Breast epithelium (tissue), 4 donors: Measurements from ENCODE around the gene HOXD3. TPM values are rescaled to one million over a fixed set of nuclear protein-coding genes. Genes with fewer than 3 reads are reported as not detected.

Experiments
- DNase-seq, 2 donors: peaks; one replicate each; pipeline ENCODE4 v3.0.0-alpha.2; 2019; ENCODE audit warnings: low spot score in 2 of 2
- H3K27ac ChIP-seq, 2 donors: fragments of 200-600 bp; sonication (generic) in 1 of 2; one replicate each; pipeline ENCODE4 v1.5.1; 2016 to 2019; ENCODE audit warnings: mild to moderate bottlenecking in 1 of 2
- H3K27me3 ChIP-seq, 2 donors: fragments of 200-600 bp; sonication (generic) in 1 of 2; one replicate each; pipeline versions ENCODE4 v1.5.1 to v1.6.0; 2017 to 2019; ENCODE audit warnings: control low read depth in 1 of 2, mild to moderate bottlenecking in 1 of 2
- H3K36me3 ChIP-seq: fragments of 200-600 bp; one replicate; pipeline ENCODE4 v1.5.1; 2019
- H3K4me1 ChIP-seq, 2 donors: fragments of 200-600 bp; sonication (generic); one replicate each; pipeline ENCODE4 v1.5.1; 2016 to 2019; ENCODE audit warnings: control low read depth in 1 of 2
- H3K4me3 ChIP-seq, 3 donors: fragments of 200-600 bp; sonication (generic); 1 replicate in 2 of 3; 2 replicates in 1 of 3; pipeline ENCODE4 v1.5.1; 2016 to 2019; ENCODE audit warnings: mild to moderate bottlenecking in 3 of 3, moderate library complexity in 2 of 3
- H3K9me3 ChIP-seq, 2 donors: fragments of 200-600 bp; sonication (generic) in 1 of 2; one replicate each; pipeline ENCODE4 v1.5.1; 2016 to 2019; ENCODE audit warnings: control low read depth in 1 of 2
- CTCF ChIP-seq, 3 donors: fragments of 450-650 bp; IDR thresholded peaks; one replicate each; pipeline ENCODE4 v1.5.1; 2016 to 2017; ENCODE audit warnings: antibody characterized with exemption in 3 of 3, mild to moderate bottlenecking in 3 of 3, moderate library complexity in 3 of 3
- POLR2A ChIP-seq: fragments of 450-650 bp; IDR thresholded peaks from one replicate; pipeline ENCODE4 v1.6.1; 2016; ENCODE audit warnings: antibody characterized with exemption, mild to moderate bottlenecking, moderate library complexity
- POLR2AphosphoS5 ChIP-seq, 3 donors: sonication (generic); formaldehyde crosslinking; IDR thresholded peaks; one replicate each; pipeline ENCODE4 v1.6.1; 2017; ENCODE audit warnings: antibody characterized with exemption in 3 of 3
- intact Hi-C: fragments of 100-400 bp; cut with DNase I; formaldehyde crosslinking; loops from one replicate; pipeline ENCODE4 v1.15.1; 2023; ENCODE audit warnings: low total_unique reads
- total RNA-seq, 3 donors: library from RNA; depleted of rRNA; stranded (reverse); fragments of >200 nt; gene quantifications; one replicate each; pipeline ENCODE4 v1.1.0, GENCODE V29; 2016

HOXD3 gene
- total RNA-seq, 3 donors from 2014 or later: 4.2 to 14.4 (median 4.8) TPM

GRCh38 chr2:176164611-176165369 is 7.7 kb downstream of the HOXD3 start:
- Histone ChIP-seq H3K27ac (no peak overlapping the region), H3K36me3 (no peaks in the 10 kb centered on the region), H3K4me3 (peak overlapping the region in 1 of 3 donors; percentile 9), H3K9me3 (no peaks in the 10 kb centered on the region), H3K4me1 (no peaks in the 10 kb centered on the region), H3K27me3 (peaks cover 0 to 75% of the 10 kb centered on the region in 2 donors)
- intact Hi-C loops: loop anchor here (10.0 kb wide), 1 partner anchor 290 kb away; no protein-coding TSS in a partner anchor
- no peak for DNase-seq
- no peak for TF ChIP-seq POLR2AphosphoS5 (IDR thresholded peaks at IDR 0.05)
- TF ChIP-seq CTCF (IDR thresholded peaks at IDR 0.05): no peak
- no peak for TF ChIP-seq POLR2A

GRCh38 chr2:176165370-176166050 is 8.4 kb downstream of the HOXD3 start:
- intact Hi-C loops: loop anchor here (10.0 kb wide), 1 partner anchor 289 kb away; no protein-coding TSS in a partner anchor

GRCh38 chr2:176166272-176166671 is 9.2 kb downstream of the HOXD3 start:
- Histone ChIP-seq H3K9me3 (no peaks in the 10 kb centered on the region), H3K27ac (no peak overlapping the region), H3K4me1 (no peaks in the 10 kb centered on the region), H3K27me3 (peaks cover 0 to 69% of the 10 kb centered on the region in 2 donors), H3K4me3 (no peak overlapping the region), H3K36me3 (no peaks in the 10 kb centered on the region)
- no peak for TF ChIP-seq POLR2AphosphoS5 (IDR thresholded peaks at IDR 0.05)
- TF ChIP-seq CTCF (IDR thresholded peaks at IDR 0.05): no peak
- no peak for TF ChIP-seq POLR2A
- intact Hi-C loops: loop anchor here (10.0 kb wide), 1 partner anchor 289 kb away; no protein-coding TSS in a partner anchor
- no peak for DNase-seq

More at GRCh38 chr2:176165370-176166050, 8.4 kb downstream of the HOXD3 start:
- Histone ChIP-seq H3K9me3 (no peaks in the 10 kb centered on the region), H3K36me3 (no peaks in the 10 kb centered on the region), H3K27ac (no peak overlapping the region), H3K4me1 (no peaks in the 10 kb centered on the region), H3K27me3 (peaks cover 0 to 71% of the 10 kb centered on the region in 2 donors), H3K4me3 (peak overlapping the region in 1 of 3 donors; percentile 9)
- no peak for DNase-seq
- TF ChIP-seq POLR2AphosphoS5 (IDR thresholded peaks at IDR 0.05): no peak
- no peak for TF ChIP-seq CTCF (IDR thresholded peaks at IDR 0.05)
- TF ChIP-seq POLR2A: no peak

GRCh38 chr2:176167398-176167797 is 10.3 kb downstream of the HOXD3 start:
- no peak for DNase-seq
- Histone ChIP-seq H3K4me1 (no peaks in the 10 kb centered on the region), H3K4me3 (no peak overlapping the region), H3K27me3 (peaks cover 0 to 71% of the 10 kb centered on the region in 2 donors), H3K9me3 (no peaks in the 10 kb centered on the region), H3K36me3 (no peaks in the 10 kb centered on the region), H3K27ac (no peak overlapping the region)
- intact Hi-C loops: loop anchor here (10.0 kb wide), 1 partner anchor 287 kb away; no protein-coding TSS in a partner anchor
- TF ChIP-seq POLR2A (no peak), POLR2AphosphoS5 (IDR thresholded peaks at IDR 0.05) (no peak), CTCF (IDR thresholded peaks at IDR 0.05) (no peak)

- Histone ChIP-seq H3K4me3 (no peak overlapping the region), H3K36me3 (no peaks in the 10 kb centered on the region), H3K9me3 (no peaks in the 10 kb centered on the region), H3K27ac (no peak overlapping the region), H3K27me3 (peaks cover 0 to 71% of the 10 kb centered on the region in 2 donors), H3K4me1 (no peaks in the 10 kb centered on the region)
- TF ChIP-seq POLR2AphosphoS5 (IDR thresholded peaks at IDR 0.05) (no peak), POLR2A (no peak), CTCF (IDR thresholded peaks at IDR 0.05) (no peak)
- DNase-seq: no peak
- intact Hi-C loops: loop anchor here (10.0 kb wide), 1 partner anchor 286 kb away; no protein-coding TSS in a partner anchor
Observed at GRCh38 chr2:176169181-176169580, 12.1 kb downstream of the HOXD3 start.
